ENCODE measurements around the gene CRYBA2. TPM values are rescaled to one million over a fixed set of nuclear protein-coding genes. Genes with fewer than 3 reads are reported as not detected.

CRYBA2 gene
- total RNA-seq, 8 experiments from 2014 or later, result 0.81 to 11.2 (median 0.87) TPM; not detected in 5

DNA sequence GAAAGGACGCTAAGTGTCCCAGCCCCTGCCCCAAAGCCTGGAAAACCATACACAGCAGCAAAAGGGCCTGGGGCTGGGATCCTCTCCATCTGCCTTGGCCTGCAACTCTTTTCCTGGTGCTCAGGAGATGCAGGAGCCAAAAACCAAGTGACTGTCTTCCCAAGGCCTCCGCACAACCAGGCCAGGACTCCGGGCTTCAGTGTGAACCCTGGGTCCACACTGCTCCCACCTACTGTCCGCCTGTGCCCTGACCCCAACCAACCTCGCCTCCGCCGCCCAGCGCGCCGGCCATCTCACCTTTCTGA lies 9.3 kb downstream of the CRYBA2 start:
- Histone ChIP-seq H3K27ac (no peak overlapping the region), H3K4me1 (replicated peaks in 1 of 2) (peaks cover 0 to 8% of the 10 kb centered on the region in 2 donors), H3K4me3 (no peak overlapping the region)
- no peak for ATAC-seq (replicated peaks in 6 of 8)
- WGBS, 10 experiments, result 0 to 20% (median 0%) methylated on average over 1 to 8 of the region's 10 CpGs; no CpG with 5 or more reads in 6 of the 10 experiments
- in situ Hi-C loops (cut with MboI; ENCODE audit: low pct_unique_long_range_greater_than_20kb in 2 of 9, low sequenced_read_pairs in 9 of 9, unreplicated experiment in 9 of 9), result no loop called here

GRCh38 chr2:218983263-218983933 lies 9.8 kb downstream of the CRYBA2 start:
- 0 to 33% (median 6%) methylated on average over 1 to 12 of the region's 23 CpGs; no CpG with 5 or more reads in 3 of the 10 experiments for WGBS, 10 experiments
- H3K4me1 ChIP-seq (replicated peaks in 1 of 2), result peaks cover 0 to 8% of the 10 kb centered on the region in 2 donors
- H3K27ac ChIP-seq, result no peak overlapping the region
- ATAC-seq (replicated peaks in 6 of 8), result no peak
- H3K4me3 ChIP-seq, result no peak overlapping the region
- in situ Hi-C loops (cut with MboI; ENCODE audit: low pct_unique_long_range_greater_than_20kb in 2 of 9, low sequenced_read_pairs in 9 of 9, unreplicated experiment in 9 of 9), result no loop called here

DNA sequence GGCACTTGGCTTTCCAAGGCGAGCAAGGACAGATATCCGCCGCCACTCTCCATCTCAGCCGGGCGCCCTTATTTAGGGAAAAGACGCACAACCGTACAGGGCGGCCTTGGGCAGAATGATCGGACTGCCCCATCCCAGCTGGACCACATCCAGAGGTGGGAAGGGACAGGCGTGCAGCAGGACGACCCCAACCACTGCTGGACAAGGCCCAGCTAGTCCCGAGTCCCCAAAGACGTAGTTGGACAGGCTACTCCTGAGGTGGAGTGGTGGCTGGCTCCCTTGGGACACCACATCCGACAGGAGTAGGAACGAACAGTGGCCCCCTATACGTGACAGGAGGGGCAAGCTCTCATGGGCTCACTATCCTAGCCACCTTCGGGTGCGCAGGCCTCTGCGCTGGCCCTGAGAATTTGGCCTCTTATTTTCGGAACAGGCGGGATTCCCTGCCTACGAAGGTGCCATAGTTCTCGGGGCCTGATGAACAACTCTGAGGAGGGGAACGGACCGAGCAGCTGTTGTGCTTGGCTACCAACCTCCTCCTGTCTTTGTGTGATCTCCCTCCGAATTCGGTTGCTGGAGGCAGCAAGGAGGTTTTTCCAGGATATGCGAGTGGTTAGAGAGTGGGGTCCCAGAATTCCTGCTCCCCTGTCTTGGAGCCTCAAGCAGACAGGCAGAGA lies 10.5 kb downstream of the CRYBA2 start:
- Histone ChIP-seq H3K4me3 (no peak overlapping the region), H3K27ac (no peak overlapping the region), H3K4me1 (replicated peaks in 1 of 2) (peaks cover 0 to 8% of the 10 kb centered on the region in 2 donors)
- WGBS, 10 experiments, result 3 to 31% (median 14%) methylated on average over 1 to 14 of the region's 28 CpGs; no CpG with 5 or more reads in 4 of the 10 experiments
- no peak for ATAC-seq (replicated peaks in 6 of 8)
- in situ Hi-C loops (cut with MboI; ENCODE audit: low pct_unique_long_range_greater_than_20kb in 2 of 9, low sequenced_read_pairs in 9 of 9, unreplicated experiment in 9 of 9), result no loop called here

DNA sequence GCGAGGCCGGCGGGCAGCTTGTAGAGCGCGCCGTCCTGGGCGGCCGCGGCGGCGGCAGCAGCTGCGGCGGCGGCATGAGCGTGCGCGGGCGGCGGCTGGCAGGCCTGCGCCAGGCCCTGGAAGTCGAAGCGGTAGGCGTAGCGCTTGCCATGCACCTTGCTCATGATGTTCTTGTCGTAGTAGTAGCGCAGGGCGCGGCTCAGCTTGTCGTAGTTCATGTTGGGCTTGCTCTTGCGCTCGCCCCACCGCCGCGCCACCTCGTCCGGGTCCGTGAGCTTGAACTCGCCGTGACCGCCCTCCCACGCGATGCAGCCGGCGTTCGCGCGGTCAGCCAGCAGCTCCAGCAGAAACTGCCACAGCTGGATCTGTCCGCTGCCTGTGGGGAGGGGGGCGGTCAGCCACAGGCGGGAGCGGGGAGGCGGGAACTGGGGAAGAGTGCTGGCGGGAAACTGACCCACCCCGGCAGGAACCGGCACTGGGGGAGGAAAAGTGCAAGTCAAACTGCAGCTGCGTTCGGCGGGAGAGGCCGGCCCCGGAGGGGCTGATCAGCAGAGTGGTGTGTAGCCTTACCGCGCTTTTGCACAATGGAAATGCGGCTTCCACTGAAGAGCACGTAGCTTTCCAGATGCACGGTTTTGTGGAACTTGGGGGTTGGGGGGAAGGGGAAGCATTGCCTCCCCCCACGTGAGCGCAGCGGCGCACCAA lies 11.2 kb downstream of the CRYBA2 start:
- H3K27ac ChIP-seq, result no peak overlapping the region
- H3K4me3 ChIP-seq, result peak overlapping the region in 4 of 5 donors; percentile 17 to 27 (median 22)
- ATAC-seq (replicated peaks in 6 of 8), result peak; percentile 8 to 73 (median 46)
- 0 to 2% (median 1%) methylated on average over 2 to 29 of the region's 69 CpGs; no CpG with 5 or more reads in 7 of the 10 experiments for WGBS, 10 experiments
- H3K4me1 ChIP-seq (replicated peaks in 1 of 2), result peaks cover 0 to 8% of the 10 kb centered on the region in 2 donors
- in situ Hi-C loops (cut with MboI; ENCODE audit: low pct_unique_long_range_greater_than_20kb in 2 of 9, low sequenced_read_pairs in 9 of 9, unreplicated experiment in 9 of 9), result no loop called here

DNA sequence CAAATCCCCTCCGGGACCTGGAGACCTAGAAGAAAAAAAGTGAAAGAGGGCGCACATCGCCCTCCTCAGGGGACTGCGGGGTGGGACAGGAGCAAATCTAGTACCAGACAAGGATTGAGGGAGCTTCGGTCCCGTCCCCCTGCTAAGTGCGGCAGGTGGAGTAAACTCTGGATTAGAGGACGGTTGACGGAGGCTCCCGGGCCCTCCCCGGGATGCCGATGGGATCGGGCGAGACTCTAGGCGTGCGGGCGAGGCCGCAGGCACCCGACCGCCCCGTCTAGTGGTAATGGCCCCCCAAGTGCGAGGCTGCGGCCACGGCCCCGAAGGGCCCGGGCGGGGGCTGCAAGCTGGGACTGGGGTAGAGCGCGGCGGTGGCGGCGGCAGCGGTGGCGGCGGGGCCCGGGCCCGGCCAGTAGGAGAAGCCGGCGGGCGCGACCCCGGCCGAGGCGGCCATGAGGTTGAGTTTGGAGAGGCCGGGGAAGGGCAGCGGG lies 11.8 kb downstream of the CRYBA2 start:
- 0 to 9% (median 1%) methylated on average over 2 to 15 of the region's 46 CpGs; no CpG with 5 or more reads in 6 of the 10 experiments for WGBS, 10 experiments
- H3K27ac ChIP-seq, result no peak overlapping the region
- peaks cover 0 to 8% of the 10 kb centered on the region in 2 donors for H3K4me1 ChIP-seq (replicated peaks in 1 of 2)
- peak overlapping the region in 4 of 5 donors; percentile 17 to 27 (median 22) for H3K4me3 ChIP-seq
- in situ Hi-C loops (cut with MboI; ENCODE audit: low pct_unique_long_range_greater_than_20kb in 2 of 9, low sequenced_read_pairs in 9 of 9, unreplicated experiment in 9 of 9), result no loop called here
- peak in 1 of 8 experiments; percentile 1 for ATAC-seq (replicated peaks in 6 of 8)

DNA sequence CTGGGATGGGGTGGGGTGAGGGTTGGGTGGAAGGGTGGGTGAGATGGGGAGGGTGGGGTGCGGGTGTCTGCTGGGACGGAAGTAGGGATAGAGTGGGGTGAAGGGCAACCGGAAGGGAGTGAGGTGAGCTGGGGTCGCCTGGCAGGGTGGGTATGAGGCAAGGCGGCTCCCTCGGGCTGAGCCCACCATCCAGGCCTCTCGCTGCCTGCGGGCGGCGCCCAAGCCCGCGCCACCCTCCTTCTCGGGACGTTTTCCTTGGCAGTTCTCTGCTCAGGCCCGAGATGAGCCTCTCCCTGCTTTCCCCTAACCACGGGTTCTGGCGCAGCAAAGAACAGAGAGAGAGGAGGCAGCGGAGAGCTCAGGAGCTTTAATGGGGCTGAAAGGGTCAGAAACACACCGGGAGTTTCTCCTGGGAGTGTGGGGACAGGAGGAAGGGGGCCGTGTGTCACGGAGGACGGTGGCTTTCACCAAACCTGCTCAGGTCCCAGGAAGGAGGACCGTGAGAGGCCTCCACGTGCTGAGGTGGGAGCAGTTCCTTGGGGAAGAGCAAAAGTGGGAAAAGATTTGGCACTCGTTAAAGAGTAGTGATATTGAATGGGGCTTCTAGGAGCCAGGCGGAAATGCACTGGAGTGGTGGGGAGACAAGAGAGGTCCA lies 12.4 kb downstream of the CRYBA2 start:
- 0 to 20% (median 6%) methylated on average over 1 to 10 of the region's 26 CpGs; no CpG with 5 or more reads in 5 of the 10 experiments for WGBS, 10 experiments
- no peak overlapping the region for H3K27ac ChIP-seq
- H3K4me3 ChIP-seq, result no peak overlapping the region
- peak in 2 of 8 experiments; percentile 3 to 11 for ATAC-seq (replicated peaks in 6 of 8)
- H3K4me1 ChIP-seq (replicated peaks in 1 of 2), result peaks cover 0 to 8% of the 10 kb centered on the region in 2 donors
- in situ Hi-C loops (cut with MboI; ENCODE audit: low pct_unique_long_range_greater_than_20kb in 2 of 9, low sequenced_read_pairs in 9 of 9, unreplicated experiment in 9 of 9), result no loop called here

DNA sequence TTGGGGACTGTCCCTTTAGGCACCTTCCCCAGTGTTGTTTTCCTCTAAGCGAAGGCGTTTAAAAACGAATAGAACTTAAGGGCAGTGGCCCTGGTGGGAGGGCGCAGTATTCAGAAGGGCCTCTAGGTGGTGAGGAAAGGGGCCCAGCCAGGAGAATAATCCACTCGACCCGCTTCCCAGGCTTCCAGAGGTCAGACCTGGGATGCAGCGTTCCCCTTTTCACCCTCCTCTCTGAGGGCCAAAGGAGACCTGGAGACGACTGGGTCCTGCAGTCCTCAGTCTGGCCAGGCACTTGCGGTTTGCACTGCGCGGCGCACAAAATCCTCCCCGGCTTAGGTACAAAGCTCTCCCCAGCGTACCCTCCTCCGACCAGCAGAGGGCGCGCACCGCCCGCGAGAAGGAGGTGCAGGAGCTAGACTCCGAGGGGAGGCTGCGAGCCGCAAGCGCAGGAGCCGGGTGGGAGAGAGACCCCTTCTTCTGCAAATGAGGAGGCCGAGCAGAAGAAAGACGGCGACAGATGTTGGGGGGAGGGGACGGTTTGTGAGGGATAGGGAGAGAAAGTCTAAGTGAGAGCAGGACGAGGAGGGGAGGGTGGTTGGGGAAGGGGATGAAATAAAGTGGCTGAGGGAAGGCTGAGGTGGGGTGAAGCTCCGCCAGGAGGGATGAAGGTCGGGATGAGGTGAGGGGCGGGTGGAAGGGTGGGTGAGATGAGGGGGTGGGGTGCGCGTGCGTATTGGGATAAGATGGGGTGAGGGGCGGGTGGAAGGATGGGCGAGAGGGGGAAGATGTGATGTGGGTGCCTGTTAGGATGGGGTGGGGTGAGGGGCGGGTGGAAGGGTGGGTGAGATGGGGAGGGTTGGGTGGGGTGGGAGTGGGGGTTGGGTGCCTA lies 13.1 kb downstream of the CRYBA2 start:
- H3K4me1 ChIP-seq (replicated peaks in 1 of 2), result peaks cover 0 to 8% of the 10 kb centered on the region in 2 donors
- H3K4me3 ChIP-seq, result peak overlapping the region in 4 of 5 donors; percentile 5 to 24 (median 9)
- peak; percentile 80 to 96 (median 89) for ATAC-seq (replicated peaks in 6 of 8)
- no peak overlapping the region for H3K27ac ChIP-seq
- in situ Hi-C loops (cut with MboI; ENCODE audit: low pct_unique_long_range_greater_than_20kb in 2 of 9, low sequenced_read_pairs in 9 of 9, unreplicated experiment in 9 of 9), result no loop called here
- WGBS, 10 experiments, result 0 to 50% (median 2%) methylated on average over 1 to 21 of the region's 39 CpGs; no CpG with 5 or more reads in 2 of the 10 experiments

GRCh38 chr2:218975060-218975777 lies 18.0 kb downstream of the CRYBA2 start:
- 0 to 67% (median 21%) methylated on average over 1 to 3 of the region's 4 CpGs; no CpG with 5 or more reads in 3 of the 10 experiments for WGBS, 10 experiments
- in situ Hi-C loops (cut with MboI; ENCODE audit: low pct_unique_long_range_greater_than_20kb in 2 of 9, low sequenced_read_pairs in 9 of 9, unreplicated experiment in 9 of 9), result no loop called here
- no peak for ATAC-seq (replicated peaks in 6 of 8)
- H3K27ac ChIP-seq, result no peak overlapping the region
- H3K4me3 ChIP-seq, result no peak overlapping the region
- H3K4me1 ChIP-seq (replicated peaks in 1 of 2), result no peaks in the 10 kb centered on the region

- WGBS, 10 experiments, result 0 to 50% (median 40%) methylated on average over 1 of the region's 1 CpG; no CpG with 5 or more reads in 7 of the 10 experiments
- no peak overlapping the region for H3K4me3 ChIP-seq
- no peak overlapping the region for H3K27ac ChIP-seq
- ATAC-seq (replicated peaks in 6 of 8), result no peak
- no peaks in the 10 kb centered on the region for H3K4me1 ChIP-seq (replicated peaks in 1 of 2)
- in situ Hi-C loops (cut with MboI; ENCODE audit: low pct_unique_long_range_greater_than_20kb in 2 of 9, low sequenced_read_pairs in 9 of 9, unreplicated experiment in 9 of 9), result no loop called here
These were observed 22.3 kb downstream of the CRYBA2 start for GRCh38 chr2:218970894-218971293.

GRCh38 chr2:218964041-218964771 lies 29.0 kb downstream of the CRYBA2 start:
- peak overlapping the region in 1 of 2 donors; percentile 43 for H3K27ac ChIP-seq
- 0 to 56% (median 35%) methylated on average over 1 to 3 of the region's 5 CpGs; no CpG with 5 or more reads in 4 of the 10 experiments for WGBS, 10 experiments
- H3K4me3 ChIP-seq, result peak overlapping the region in 2 of 5 donors; percentile 68 to 74
- peaks cover 18 to 19% of the 10 kb centered on the region in 2 donors for H3K4me1 ChIP-seq (replicated peaks in 1 of 2)
- ATAC-seq (replicated peaks in 6 of 8), result peak in 7 of 8 experiments; percentile 7 to 70 (median 16)
- in situ Hi-C loops (cut with MboI; ENCODE audit: low pct_unique_long_range_greater_than_20kb in 2 of 9, low sequenced_read_pairs in 9 of 9, unreplicated experiment in 9 of 9), result no loop called here

- Histone ChIP-seq H3K27ac (peak overlapping the region in 1 of 2 donors; percentile 12), H3K4me1 (replicated peaks in 1 of 2) (peaks cover 20 to 22% of the 10 kb centered on the region in 2 donors), H3K4me3 (peak overlapping the region in 4 of 5 donors; percentile 5 to 77 (median 71))
- no peak for ATAC-seq (replicated peaks in 6 of 8)
- WGBS, 10 experiments, result 0 to 62% (median 17%) methylated on average over 1 to 2 of the region's 5 CpGs; no CpG with 5 or more reads in 3 of the 10 experiments
- in situ Hi-C loops (cut with MboI; ENCODE audit: low pct_unique_long_range_greater_than_20kb in 2 of 9, low sequenced_read_pairs in 9 of 9, unreplicated experiment in 9 of 9), result no loop called here
These were observed 29.6 kb downstream of the CRYBA2 start for GRCh38 chr2:218963601-218964000.
